HUES48 (cell line): ENCODE results near the gene DAND5.

Source experiments
- H3K27ac ChIP-seq: one replicate; pipeline ENCODE4 v1.7.0; 2013; ENCODE audit warnings: low read depth, low read length, inconsistent platforms
- H3K27me3 ChIP-seq: 2 replicates; pipeline ENCODE4 v1.6.1; 2013; ENCODE audit warnings: mild to moderate bottlenecking, low read length; ENCODE audit not compliant: control insufficient read depth, insufficient read depth
- H3K36me3 ChIP-seq: 2 replicates; pipeline ENCODE4 v1.6.1; 2013; ENCODE audit warnings: low read length; ENCODE audit not compliant: control insufficient read depth, insufficient read depth
- H3K4me1 ChIP-seq: 2 replicates; pipeline ENCODE4 v1.6.1; 2013; ENCODE audit warnings: mild to moderate bottlenecking, low read length; ENCODE audit not compliant: control insufficient read depth, insufficient read depth
- H3K4me3 ChIP-seq: 2 replicates; pipeline ENCODE4 v1.5.1; 2013; ENCODE audit warnings: mild to moderate bottlenecking, low read depth, low read length
- H3K9ac ChIP-seq: 2 replicates; pipeline ENCODE4 v1.6.1; 2013; ENCODE audit warnings: mild to moderate bottlenecking, low read depth, low read length, moderate library complexity
- H3K9me3 ChIP-seq: 2 replicates; pipeline ENCODE4 v1.6.1; 2013; ENCODE audit warnings: low read length; ENCODE audit not compliant: control insufficient read depth, insufficient read depth

Gene DAND5

DNA sequence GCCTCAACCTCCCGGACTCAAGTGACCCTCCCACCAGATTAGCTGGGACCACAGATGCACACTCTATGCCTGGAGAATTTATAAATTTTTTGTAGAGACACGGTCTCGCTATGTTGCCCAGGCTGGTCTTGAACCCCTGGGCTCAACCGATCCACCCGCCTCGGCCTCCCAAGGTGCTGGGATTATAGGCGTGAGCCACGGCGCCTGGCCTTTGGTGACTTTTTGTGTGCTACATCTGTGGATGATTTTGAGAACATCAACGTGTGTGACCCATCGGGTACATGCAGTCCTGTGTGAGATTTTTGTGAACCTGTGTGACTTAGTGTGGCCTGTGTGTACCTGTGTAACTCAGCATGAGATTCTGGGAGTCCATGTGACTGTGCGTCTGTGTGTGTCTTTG, 17.4 kb downstream of the DAND5 start:
- Histone ChIP-seq H3K27ac (no peak overlapping the region), H3K4me1 (no peaks in the 10 kb centered on the region; the same call in 1 of the 2 replicates), H3K4me3 (no peak overlapping the region), H3K36me3 (no peaks in the 10 kb centered on the region), H3K9ac (no peak overlapping the region), H3K9me3 (no peaks in the 10 kb centered on the region), H3K27me3 (peaks cover 79% of the 10 kb centered on the region)

DNA sequence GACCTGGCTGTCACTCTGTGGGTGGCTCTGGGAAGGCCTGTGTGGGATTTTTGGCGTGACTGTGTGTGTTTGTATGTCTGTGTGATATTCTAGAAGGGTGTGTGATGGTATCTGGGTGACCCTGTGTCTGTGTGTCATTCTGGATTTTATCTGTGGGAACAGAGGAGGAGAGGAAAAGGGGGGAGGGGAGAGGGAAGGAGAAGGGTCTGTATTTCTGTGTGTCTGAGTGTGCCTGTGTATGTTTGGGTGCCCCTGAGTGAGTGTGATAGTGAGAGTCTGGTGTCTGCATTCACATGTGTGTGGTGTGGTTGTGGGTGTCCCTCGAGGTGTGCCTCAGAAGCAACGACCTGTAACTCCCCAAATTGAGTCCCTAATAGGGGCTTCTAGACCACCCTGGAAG, 17.8 kb downstream of the DAND5 start:
- H3K27ac ChIP-seq: no peak overlapping the region
- no peak overlapping the region for H3K9ac ChIP-seq
- H3K9me3 ChIP-seq: no peaks in the 10 kb centered on the region
- H3K4me3 ChIP-seq: no peak overlapping the region
- H3K36me3 ChIP-seq: no peaks in the 10 kb centered on the region
- H3K27me3 ChIP-seq: peaks cover 77% of the 10 kb centered on the region
- no peaks in the 10 kb centered on the region; the same call in 1 of the 2 replicates for H3K4me1 ChIP-seq

GRCh38 chr19:12987781-12988180, 18.4 kb downstream of the DAND5 start:
- peaks cover 71% of the 10 kb centered on the region for H3K27me3 ChIP-seq
- H3K36me3 ChIP-seq: no peaks in the 10 kb centered on the region
- no peak overlapping the region for H3K27ac ChIP-seq
- H3K9ac ChIP-seq: no peak overlapping the region
- no peak overlapping the region for H3K4me3 ChIP-seq
- no peaks in the 10 kb centered on the region for H3K9me3 ChIP-seq
- H3K4me1 ChIP-seq: no peaks in the 10 kb centered on the region; the same call in 1 of the 2 replicates

GRCh38 chr19:12990431-12990830, 21.1 kb downstream of the DAND5 start:
- Histone ChIP-seq H3K4me1 (no peaks in the 10 kb centered on the region; the same call in 1 of the 2 replicates), H3K27me3 (peaks cover 75% of the 10 kb centered on the region), H3K36me3 (no peaks in the 10 kb centered on the region), H3K4me3 (no peak overlapping the region), H3K9me3 (no peaks in the 10 kb centered on the region), H3K27ac (no peak overlapping the region), H3K9ac (no peak overlapping the region)

DNA sequence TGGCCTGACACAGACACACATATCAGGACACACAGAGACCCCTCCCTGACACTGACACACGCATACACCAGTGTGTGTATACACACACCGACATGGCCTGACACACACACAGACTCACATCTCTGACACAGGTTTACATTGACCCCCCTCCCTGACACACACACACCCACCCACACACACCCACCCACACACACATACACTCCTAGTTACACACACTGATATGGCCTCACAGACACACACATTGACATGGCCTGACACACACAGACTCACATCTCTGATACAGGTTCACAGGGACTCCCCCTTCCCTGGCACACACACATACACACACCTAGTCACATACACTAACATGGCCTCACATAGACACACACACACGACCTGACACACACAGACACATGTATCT, 21.5 kb downstream of the DAND5 start:
- H3K27me3 ChIP-seq: peaks cover 74% of the 10 kb centered on the region
- H3K27ac ChIP-seq: no peak overlapping the region
- H3K4me1 ChIP-seq: no peaks in the 10 kb centered on the region; the same call in 1 of the 2 replicates
- H3K36me3 ChIP-seq: no peaks in the 10 kb centered on the region
- H3K4me3 ChIP-seq: no peak overlapping the region
- no peaks in the 10 kb centered on the region for H3K9me3 ChIP-seq
- H3K9ac ChIP-seq: no peak overlapping the region

DNA sequence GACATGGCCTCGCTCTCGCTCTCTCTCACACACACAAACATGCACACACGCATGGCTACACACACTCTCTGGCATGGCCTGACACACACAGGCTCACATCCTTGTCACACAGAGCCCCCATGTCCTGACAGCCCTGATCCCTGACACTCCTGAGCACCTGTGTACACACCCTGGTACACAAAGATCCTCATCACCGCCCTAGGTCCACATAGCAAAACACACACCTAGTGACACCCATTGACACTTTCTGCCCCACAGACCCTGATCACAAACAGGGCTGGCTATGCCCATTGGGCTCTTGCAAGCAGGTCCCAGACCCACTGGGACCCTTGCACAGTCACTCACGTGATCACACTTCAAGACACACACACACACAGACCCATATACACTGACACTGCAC, 21.9 kb downstream of the DAND5 start:
- no peak overlapping the region for H3K27ac ChIP-seq
- no peak overlapping the region for H3K9ac ChIP-seq
- no peaks in the 10 kb centered on the region for H3K9me3 ChIP-seq
- H3K4me1 ChIP-seq: no peaks in the 10 kb centered on the region; the same call in 1 of the 2 replicates
- H3K36me3 ChIP-seq: no peaks in the 10 kb centered on the region
- H3K27me3 ChIP-seq: peaks cover 77% of the 10 kb centered on the region
- no peak overlapping the region for H3K4me3 ChIP-seq

GRCh38 chr19:12992729-12993128, 23.4 kb downstream of the DAND5 start:
- H3K4me3 ChIP-seq: no peak overlapping the region
- H3K4me1 ChIP-seq: no peaks in the 10 kb centered on the region; the same call in 1 of the 2 replicates
- no peak overlapping the region for H3K9ac ChIP-seq
- H3K36me3 ChIP-seq: no peaks in the 10 kb centered on the region
- no peak overlapping the region for H3K27ac ChIP-seq
- H3K9me3 ChIP-seq: no peaks in the 10 kb centered on the region
- peaks cover 79% of the 10 kb centered on the region for H3K27me3 ChIP-seq

- no peak overlapping the region for H3K9ac ChIP-seq
- no peaks in the 10 kb centered on the region for H3K36me3 ChIP-seq
- no peaks in the 10 kb centered on the region for H3K9me3 ChIP-seq
- H3K4me1 ChIP-seq: no peaks in the 10 kb centered on the region; the same call in 1 of the 2 replicates
- no peak overlapping the region for H3K27ac ChIP-seq
- H3K27me3 ChIP-seq: peaks cover 81% of the 10 kb centered on the region
- no peak overlapping the region for H3K4me3 ChIP-seq
These were observed 24.2 kb downstream of the DAND5 start for GRCh38 chr19:12993562-12993961.

DNA sequence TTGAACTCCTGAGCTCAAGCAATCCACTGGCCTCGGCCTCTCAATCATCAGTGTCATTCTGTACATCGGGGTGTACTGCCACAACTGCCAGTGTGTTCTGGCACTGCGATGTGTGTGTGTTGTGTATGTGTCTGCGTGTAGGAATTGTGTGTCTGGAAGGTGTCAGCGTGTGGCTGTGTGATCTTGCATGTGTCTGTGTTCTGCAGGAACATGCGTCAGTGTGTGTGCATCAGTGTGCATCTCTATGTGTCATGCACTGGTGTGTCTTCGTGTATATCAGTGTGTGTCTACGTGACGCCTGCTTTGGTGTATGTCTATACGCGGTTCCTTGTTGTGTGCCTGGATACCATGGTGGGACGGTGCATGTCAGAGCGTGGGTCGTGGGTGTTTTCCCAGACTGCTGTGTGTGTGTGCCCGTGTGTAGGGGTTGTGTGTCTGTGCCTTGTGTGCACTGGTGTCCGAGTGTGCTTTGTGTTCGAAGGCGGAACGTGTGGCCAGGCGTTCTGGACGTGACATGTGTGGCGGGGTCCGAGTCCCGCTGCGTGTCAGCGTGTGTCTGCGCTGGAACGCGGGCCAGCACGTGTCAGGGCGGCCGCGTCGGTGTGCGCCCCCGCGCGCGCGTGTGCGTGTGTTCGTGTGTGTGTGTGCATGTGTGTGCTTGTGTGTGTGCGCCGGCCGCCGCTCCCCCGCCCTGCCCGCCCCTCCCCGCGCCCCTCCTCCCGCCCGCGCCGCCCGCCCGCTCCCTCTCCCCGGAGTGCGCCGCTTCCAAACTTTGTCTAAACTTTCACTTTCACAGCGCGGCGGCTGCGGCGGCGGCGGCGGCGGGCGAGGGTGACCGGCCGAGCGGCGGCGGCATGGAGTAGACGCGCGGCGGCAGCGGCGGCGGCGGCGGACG, 25.6 kb downstream of the DAND5 start, which contains the start of gene NFIX:
TSS of gene NFIX (plus strand) at position 775 of the 895 bp plus-strand sequence. CDS start 363 bp downstream, outside the sequence.
- Histone ChIP-seq H3K36me3 (no peaks in the 10 kb centered on the region), H3K27me3 (peaks cover 84% of the 10 kb centered on the region), H3K9me3 (no peaks in the 10 kb centered on the region), H3K9ac (no peak within 1 kb of the TSS), H3K4me3 (peak within 1 kb of the TSS; percentile 45), H3K4me1 (no peaks in the 10 kb centered on the region; the same call in 1 of the 2 replicates), H3K27ac (no peak within 1 kb of the TSS)

DNA sequence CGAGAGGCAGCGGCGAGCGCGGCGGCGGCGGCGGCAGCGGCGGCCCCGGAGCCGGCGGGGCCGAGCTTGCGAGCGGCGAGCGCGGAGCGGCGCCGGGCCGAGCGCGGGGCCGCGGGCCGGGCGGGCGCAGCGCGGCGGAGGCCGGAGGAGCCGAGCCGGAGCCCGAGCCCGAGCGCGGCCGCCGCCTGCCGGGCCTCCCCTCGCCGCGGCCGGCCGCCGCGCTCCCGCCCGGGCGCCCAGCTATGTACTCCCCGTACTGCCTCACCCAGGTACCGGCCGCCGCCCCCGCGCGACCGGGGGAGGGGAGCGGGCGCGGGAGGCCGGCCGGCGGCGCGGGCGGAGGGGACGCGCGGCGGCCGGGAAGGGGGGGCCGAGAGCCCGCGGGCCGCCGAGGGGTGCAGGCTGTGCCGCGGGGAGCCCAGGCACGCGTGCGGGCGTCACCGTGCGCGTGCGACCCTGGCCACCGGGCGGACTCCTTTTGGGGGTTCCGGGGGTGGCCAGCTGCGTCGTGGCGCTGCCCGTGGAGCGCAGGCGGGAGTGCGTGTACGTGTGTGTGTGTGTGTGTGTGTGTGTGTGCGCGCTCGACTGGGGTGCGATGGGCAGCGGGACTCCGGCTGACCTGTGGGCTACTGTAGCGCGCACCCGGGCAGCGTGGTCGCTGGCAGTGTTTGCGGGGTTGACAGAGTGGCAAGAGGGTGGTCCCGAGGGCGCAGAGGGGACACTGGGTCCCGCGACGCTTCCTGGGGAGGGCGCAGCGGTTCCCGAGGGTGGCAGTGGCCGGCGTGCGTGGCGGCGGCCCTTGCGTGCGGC, 26.4 kb downstream of the DAND5 start:
- Histone ChIP-seq H3K4me1 (no peaks in the 10 kb centered on the region; the same call in 1 of the 2 replicates), H3K36me3 (no peaks in the 10 kb centered on the region), H3K4me3 (peak overlapping the region; percentile 37), H3K27me3 (peaks cover 85% of the 10 kb centered on the region), H3K9me3 (no peaks in the 10 kb centered on the region), H3K9ac (no peak overlapping the region), H3K27ac (no peak overlapping the region)
